K562 (cell line): ENCODE data around the gene SH3GL3.

Experiments used
- IRF9 ChIP-seq: fragments of 450-650 bp; IDR thresholded peaks from 2 replicates; pipeline ENCODE4 v1.6.1; 2016; ENCODE audit warnings: missing biosample characterization, missing genetic modification characterization
- JUN ChIP-seq, 2 experiments: sonication (generic) in 1 of 2; formaldehyde crosslinking in 1 of 2; IDR thresholded peaks; 2 replicates each; pipeline versions ENCODE4 v1.6.1 to v1.8.0; 2012 to 2022; ENCODE audit warnings: borderline replicate concordance in 2 of 2, mild to moderate bottlenecking in 2 of 2, improper control_type of control experiment in 1 of 2, low read depth in 1 of 2, low read length in 1 of 2, missing genetic modification reagents in 1 of 2
- POLR3A ChIP-seq: IDR thresholded peaks from 2 replicates; pipeline ENCODE4 v1.6.1; 2011; ENCODE audit warnings: borderline replicate concordance, mild to moderate bottlenecking, moderate library complexity; ENCODE audit not compliant: insufficient read length, insufficient read depth; ENCODE audit errors: extremely low read depth
- TRIM25 ChIP-seq: fragments of 450-650 bp; IDR thresholded peaks from 2 replicates; pipeline ENCODE4 v1.7.0; 2016; ENCODE audit warnings: borderline replicate concordance
- YY1 ChIP-seq, 3 experiments: IDR thresholded peaks; 2 replicates each; pipeline ENCODE4 v1.6.1; 2011; ENCODE audit warnings: low read length in 2 of 3, mild to moderate bottlenecking in 2 of 3, moderate library complexity in 2 of 3, borderline replicate concordance in 1 of 3, control low read depth in 1 of 3, low read depth in 1 of 3; ENCODE audit not compliant: insufficient read depth in 3 of 3, insufficient replicate concordance in 2 of 3, control insufficient read depth in 1 of 3, insufficient read length in 1 of 3; ENCODE audit errors: extremely low read depth in 1 of 3

GRCh38 chr15:83558146-83558545, 111.0 kb downstream of the SH3GL3 start:
- no peak for TF ChIP-seq TRIM25
- no peak for TF ChIP-seq YY1 (IDR thresholded peaks at IDR 0.05; ENCODE audit: borderline replicate concordance in 1 of 3, control insufficient read depth in 1 of 3, extremely low read depth in 1 of 3, insufficient read depth in 3 of 3, insufficient read length in 1 of 3, insufficient replicate concordance in 2 of 3, low read depth in 1 of 3, low read length in 2 of 3)
- TF ChIP-seq IRF9 (tag): no peak
- TF ChIP-seq POLR3A: no peak
- no peak for TF ChIP-seq JUN (IDR thresholded peaks at IDR 0.05; ENCODE audit: borderline replicate concordance, low read depth, low read length)
- no peak for TF ChIP-seq JUN (CRISPR knock-in tag; IDR thresholded peaks at IDR 0.05; ENCODE audit: borderline replicate concordance)
